NT2/D1 (cell line): ENCODE data around the gene PLXNA4.

Experiments used
- SUZ12 ChIP-seq: IDR thresholded peaks from 2 replicates; pipeline ENCODE4 v1.6.1; 2011; ENCODE audit not compliant: insufficient read length, insufficient read depth; ENCODE audit errors: extremely low read depth
- YY1 ChIP-seq: IDR thresholded peaks from 2 replicates; pipeline ENCODE4 v1.6.1; 2011; ENCODE audit not compliant: insufficient read length, insufficient read depth
- ZNF274 ChIP-seq: IDR thresholded peaks from 2 replicates; pipeline ENCODE4 v1.6.1; 2011; ENCODE audit warnings: mild to moderate bottlenecking, low read depth, low read length

DNA sequence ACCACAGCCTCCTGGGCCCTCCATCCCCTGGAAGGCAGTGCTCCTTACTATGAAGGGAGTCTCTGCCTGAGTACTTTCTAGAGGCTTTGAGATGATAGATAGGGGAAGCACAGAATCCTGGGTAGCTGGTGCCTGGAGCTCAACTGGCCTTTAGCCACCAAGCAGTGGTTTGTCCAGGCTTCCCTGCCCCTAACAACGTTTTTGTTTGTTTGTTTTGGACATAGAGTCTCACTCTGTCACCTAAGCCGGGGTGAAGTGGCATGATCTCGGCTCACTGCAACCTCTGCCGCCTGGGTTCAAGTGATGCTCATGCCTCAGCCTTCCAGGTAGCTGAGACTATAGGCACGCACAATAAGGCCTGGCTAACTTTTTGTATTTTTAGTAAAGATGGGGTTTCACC is 289.4 kb downstream of the PLXNA4 start:
- TF ChIP-seq ZNF274 (no peak), YY1 (no peak), SUZ12 (no peak)
